A549 (cell line): ENCODE measurements around the gene DOCK1. TPM values are rescaled to one million over a fixed set of nuclear protein-coding genes. Genes with fewer than 3 reads are reported as not detected.

Experiments
- ATAC-seq, 2 experiments: fragments of 200-7000 bp in 1 of 2; fragments of >200 bp in 1 of 2; cut with Nextera tagmentation in 1 of 2; cut with Tn5 transposase in 1 of 2; 3 replicates each; pipeline versions ENCODE4 v1.8.0 to v1.9.1; 2018 to 2020; ENCODE audit warnings: mild to moderate bottlenecking in 1 of 2, moderate library complexity in 1 of 2
- CTCF ChIA-PET: fragments of 300-600 bp; sonication (Branson Sonifier 250); formaldehyde crosslinking; extraction: SDS; loops from one replicate; lab custom pipeline; 2021; ENCODE audit warnings: antibody characterized with exemption, inconsistent platforms; lab: Yijun Ruan, JAX
- POLR2A ChIA-PET: fragments of 350-600 bp; formaldehyde crosslinking; extraction: SDS; loops from one replicate; lab custom pipeline; 2021; ENCODE audit warnings: antibody characterized with exemption, inconsistent platforms; lab: Yijun Ruan, JAX
- DNase-seq, 2 experiments: peaks; one replicate each; pipeline versions ENCODE4 v3.0.0 to v3.0.0-alpha.2; 2011 to 2016; ENCODE audit warnings: low read depth in 1 of 2, low spot score in 1 of 2
- FAIRE-seq: peaks from 2 replicates; lab custom pipeline; 2011; peaks lifted over from hg19 to GRCh38; lab: Jason Lieb, UNC
- H3K27ac ChIP-seq, 2 experiments: fragments of >200 bp; sonication (Bioruptor Twin); formaldehyde crosslinking; 3 replicates each; pipeline ENCODE4 v1.5.1; 2016 to 2017
- H3K4me1 ChIP-seq: fragments of >200 bp; sonication (Bioruptor Twin); formaldehyde crosslinking; 3 replicates; pipeline ENCODE4 v1.6.1; 2016
- H3K4me2 ChIP-seq: fragments of >200 bp; sonication (Bioruptor Twin); formaldehyde crosslinking; 3 replicates; pipeline ENCODE4 v1.6.1; 2016
- H3K4me3 ChIP-seq: fragments of >200 bp; sonication (Bioruptor Twin); formaldehyde crosslinking; 3 replicates; pipeline ENCODE4 v1.5.1; 2016
- H3K9me3 ChIP-seq: fragments of >200 bp; sonication (Bioruptor Twin); formaldehyde crosslinking; 3 replicates; pipeline ENCODE4 v1.6.1; 2016
- CBX8 ChIP-seq: fragments of 200-600 bp; sonication (generic); IDR thresholded peaks from 2 replicates; pipeline ENCODE4 v1.6.1; 2016
- CEBPB ChIP-seq, 2 experiments: fragments of >200 bp in 1 of 2; sonication (Bioruptor Twin) in 1 of 2; formaldehyde crosslinking in 1 of 2; IDR thresholded peaks; 2 replicates each; pipeline ENCODE4 v1.6.1; 2012 to 2016
- ESRRA ChIP-seq: fragments of 150-350 bp; IDR thresholded peaks from 2 replicates; pipeline ENCODE4 v1.6.1; 2014; ENCODE audit warnings: mild to moderate bottlenecking, low read length, borderline replicate concordance
- FOSB ChIP-seq: fragments of 250-450 bp; sonication (Bioruptor Pico); IDR thresholded peaks from 2 replicates; pipeline ENCODE4 v1.5.0; 2020; ENCODE audit warnings: mild to moderate bottlenecking, moderate library complexity
- FOSL2 ChIP-seq, 2 experiments: fragments of 450-650 bp in 1 of 2; fragments of >200 bp in 1 of 2; sonication (Bioruptor Twin) in 1 of 2; formaldehyde crosslinking; IDR thresholded peaks; 2 replicates each; pipeline versions ENCODE4 v1.5.0 to v1.6.1; 2016 to 2020; ENCODE audit warnings: mild to moderate bottlenecking in 1 of 2, moderate library complexity in 1 of 2
- FOXS1 ChIP-seq: fragments of 250-450 bp; sonication (Bioruptor Pico); IDR thresholded peaks from 2 replicates; pipeline ENCODE4 v1.5.0; 2020; ENCODE audit warnings: mild to moderate bottlenecking, moderate library complexity
- HDAC2 ChIP-seq: fragments of 200-600 bp; sonication (generic); IDR thresholded peaks from 2 replicates; pipeline ENCODE4 v1.6.1; 2016
- HOXA7 ChIP-seq: fragments of 250-450 bp; sonication (Bioruptor Pico); IDR thresholded peaks from 2 replicates; pipeline ENCODE4 v1.5.0; 2020; ENCODE audit warnings: mild to moderate bottlenecking, moderate library complexity
- HOXB13 ChIP-seq: fragments of 250-450 bp; sonication (Bioruptor Pico); IDR thresholded peaks from 2 replicates; pipeline ENCODE4 v1.5.0; 2020; ENCODE audit warnings: low read depth, mild to moderate bottlenecking, moderate library complexity
- JUNB ChIP-seq: fragments of >200 bp; sonication (Bioruptor Twin); formaldehyde crosslinking; IDR thresholded peaks from 2 replicates; pipeline ENCODE4 v1.6.1; 2016
- KDM1A ChIP-seq: fragments of 200-600 bp; sonication (generic); IDR thresholded peaks from 2 replicates; pipeline ENCODE4 v1.6.1; 2016; ENCODE audit warnings: low read depth, mild to moderate bottlenecking
- KDM5A ChIP-seq: fragments of 200-600 bp; sonication (generic); IDR thresholded peaks from 2 replicates; pipeline ENCODE4 v1.6.1; 2016; ENCODE audit warnings: antibody characterized with exemption, mild to moderate bottlenecking
- NPAS2 ChIP-seq: fragments of 250-450 bp; sonication (Bioruptor Pico); IDR thresholded peaks from 2 replicates; pipeline ENCODE4 v1.8.0; 2022; ENCODE audit warnings: mild to moderate bottlenecking, moderate library complexity, borderline replicate concordance
- RAD21 ChIP-seq, 2 experiments: fragments of >200 bp in 1 of 2; sonication (Bioruptor Twin) in 1 of 2; formaldehyde crosslinking in 1 of 2; IDR thresholded peaks in 1 of 2; conservative IDR thresholded peaks in 1 of 2; 2 replicates in 1 of 2; 3 replicates in 1 of 2; pipeline ENCODE4 v1.6.1; 2012 to 2018; ENCODE audit warnings: inconsistent platforms in 1 of 2
- RCOR1 ChIP-seq: fragments of 150-350 bp; IDR thresholded peaks from 2 replicates; pipeline ENCODE4 v1.6.1; 2014; ENCODE audit warnings: antibody characterized with exemption, low read length, low read depth
- RFX5 ChIP-seq: fragments of 450-650 bp; IDR thresholded peaks from 2 replicates; pipeline ENCODE4 v1.7.1; 2014; ENCODE audit warnings: antibody characterized with exemption, mild to moderate bottlenecking, moderate library complexity
- TFCP2L1 ChIP-seq: fragments of 250-450 bp; sonication (Bioruptor Pico); IDR thresholded peaks from 2 replicates; pipeline ENCODE4 v1.5.0; 2021; ENCODE audit warnings: mild to moderate bottlenecking
- ZNF302 ChIP-seq: fragments of 250-450 bp; sonication (Bioruptor Pico); IDR thresholded peaks from 2 replicates; pipeline ENCODE4 v1.9.0; 2021; ENCODE audit warnings: inconsistent platforms, mild to moderate bottlenecking, moderate library complexity
- WGBS: methylation state at CpG from one replicate; pipeline ENCODE4 v1.1.6; 2017; ENCODE audit errors: missing lambda C conversion rate; 5-methylcytosine and 5-hydroxymethylcytosine counted together
- polyA plus RNA-seq, 4 experiments: library from polyadenylated mRNA; depleted of rRNA in 3 of 4; stranded (reverse); fragments of >200 nt; fragmentation: RNase III in 1 of 4; extraction: RNeasy Plus Mini Kit Qiagen cat#74134 plus additional on column Dnase treatment in 1 of 4; gene quantifications; 2 replicates in 3 of 4; 3 replicates in 1 of 4; pipeline ENCODE4 v1.2.3, GENCODE V29; 2011 to 2017
- TF ChIP-seq, protein P1 (sequence below): fragments of 250-450 bp; sonication (Bioruptor Pico); IDR thresholded peaks from 2 replicates; pipeline ENCODE4 v1.5.0; 2021; ENCODE audit warnings: mild to moderate bottlenecking, moderate library complexity, borderline replicate concordance
- TF ChIP-seq, protein P2 (sequence below): fragments of 150-350 bp; IDR thresholded peaks from 2 replicates; pipeline ENCODE4 v1.6.1; 2014; ENCODE audit warnings: low read depth, mild to moderate bottlenecking, low read length
- TF ChIP-seq, protein P3 (sequence below): fragments of >200 bp; sonication (Bioruptor Twin); formaldehyde crosslinking; IDR thresholded peaks from 2 replicates; pipeline ENCODE4 v1.6.1; 2016

DOCK1 gene
- polyA plus RNA-seq, 2 of the 4 experiments (the other 2 are of a cell fraction) = 22.6 to 28.2 TPM

DNA sequence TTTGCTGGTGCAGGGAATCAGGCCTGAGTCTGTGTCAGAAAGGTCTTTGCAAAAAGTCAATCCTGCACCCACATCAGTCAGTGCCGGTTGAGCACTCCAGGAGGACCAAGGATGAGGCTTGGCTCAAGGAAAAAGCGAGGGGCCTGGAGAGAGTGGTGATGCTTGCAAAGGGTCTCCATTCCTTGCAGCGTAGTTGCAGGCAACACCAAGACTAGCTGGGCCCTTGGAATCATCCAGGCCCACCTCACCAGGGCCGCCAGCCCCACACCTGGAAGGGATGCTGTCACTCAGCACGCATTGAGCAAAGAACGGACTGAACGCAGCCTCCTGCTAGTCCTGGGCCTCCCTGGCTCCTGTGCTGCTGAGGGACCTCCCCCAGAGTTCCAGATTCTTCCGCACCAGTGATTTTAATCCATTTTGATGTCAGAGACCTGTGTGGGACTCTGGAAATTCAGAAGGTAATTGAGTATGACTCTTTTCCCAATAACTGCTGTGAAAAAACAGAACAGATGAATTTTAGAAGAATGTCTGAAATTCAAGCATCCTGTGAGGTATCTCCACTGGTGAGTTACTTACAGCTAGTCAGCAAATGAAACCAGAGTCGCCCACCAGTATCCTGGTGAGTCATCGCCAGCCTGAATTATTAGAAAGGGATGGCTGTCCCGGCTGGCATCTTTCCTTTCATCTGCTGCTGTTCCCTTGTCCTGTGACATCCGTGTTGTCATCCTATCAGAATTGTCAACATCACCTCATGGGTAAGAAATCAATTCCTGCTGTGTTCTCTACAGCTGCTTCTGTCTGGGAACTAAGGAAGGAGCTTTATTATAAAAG lies 493.1 kb downstream of the DOCK1 start:
- DNase-seq (no peak), FAIRE-seq (no peak)
- POLR2A ChIA-PET = no interaction called here
- CTCF ChIA-PET = no interaction called here
- H3K4me2 ChIP-seq = no peak overlapping the region
- no peaks in the 10 kb centered on the region for H3K4me1 ChIP-seq
- no peak overlapping the region for H3K27ac ChIP-seq
- no peak overlapping the region for H3K4me3 ChIP-seq
- TF ChIP-seq HOXB13 = no peak
- no peak for TF ChIP-seq NPAS2 (CRISPR knock-in tag)
- TF ChIP-seq CBX8 = no peak
- TF ChIP-seq, protein P1, sequence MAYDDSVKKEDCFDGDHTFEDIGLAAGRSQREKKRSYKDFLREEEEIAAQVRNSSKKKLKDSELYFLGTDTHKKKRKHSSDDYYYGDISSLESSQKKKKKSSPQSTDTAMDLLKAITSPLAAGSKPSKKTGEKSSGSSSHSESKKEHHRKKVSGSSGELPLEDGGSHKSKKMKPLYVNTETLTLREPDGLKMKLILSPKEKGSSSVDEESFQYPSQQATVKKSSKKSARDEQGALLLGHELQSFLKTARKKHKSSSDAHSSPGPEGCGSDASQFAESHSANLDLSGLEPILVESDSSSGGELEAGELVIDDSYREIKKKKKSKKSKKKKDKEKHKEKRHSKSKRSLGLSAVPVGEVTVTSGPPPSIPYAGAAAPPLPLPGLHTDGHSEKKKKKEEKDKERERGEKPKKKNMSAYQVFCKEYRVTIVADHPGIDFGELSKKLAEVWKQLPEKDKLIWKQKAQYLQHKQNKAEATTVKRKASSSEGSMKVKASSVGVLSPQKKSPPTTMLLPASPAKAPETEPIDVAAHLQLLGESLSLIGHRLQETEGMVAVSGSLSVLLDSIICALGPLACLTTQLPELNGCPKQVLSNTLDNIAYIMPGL = no peak
- TF ChIP-seq RFX5 = no peak
- no peak for TF ChIP-seq TFCP2L1 (CRISPR knock-in tag)
- TF ChIP-seq, protein P2, sequence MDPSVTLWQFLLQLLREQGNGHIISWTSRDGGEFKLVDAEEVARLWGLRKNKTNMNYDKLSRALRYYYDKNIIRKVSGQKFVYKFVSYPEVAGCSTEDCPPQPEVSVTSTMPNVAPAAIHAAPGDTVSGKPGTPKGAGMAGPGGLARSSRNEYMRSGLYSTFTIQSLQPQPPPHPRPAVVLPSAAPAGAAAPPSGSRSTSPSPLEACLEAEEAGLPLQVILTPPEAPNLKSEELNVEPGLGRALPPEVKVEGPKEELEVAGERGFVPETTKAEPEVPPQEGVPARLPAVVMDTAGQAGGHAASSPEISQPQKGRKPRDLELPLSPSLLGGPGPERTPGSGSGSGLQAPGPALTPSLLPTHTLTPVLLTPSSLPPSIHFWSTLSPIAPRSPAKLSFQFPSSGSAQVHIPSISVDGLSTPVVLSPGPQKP = no peak
- no peak for TF ChIP-seq JUNB
- TF ChIP-seq FOSB = no peak
- no peak for TF ChIP-seq HDAC2
- TF ChIP-seq KDM1A = no peak
- TF ChIP-seq FOXS1 (CRISPR knock-in tag) = no peak
- TF ChIP-seq ESRRA = no peak
- TF ChIP-seq HOXA7 (CRISPR knock-in tag) = no peak
- TF ChIP-seq ZNF302 (CRISPR knock-in tag) = no peak
- TF ChIP-seq RAD21 (conservative IDR thresholded peaks at IDR 0.05 in 1 of 2, IDR thresholded peaks at IDR 0.05 in 1 of 2) = no peak
- TF ChIP-seq, protein P3, sequence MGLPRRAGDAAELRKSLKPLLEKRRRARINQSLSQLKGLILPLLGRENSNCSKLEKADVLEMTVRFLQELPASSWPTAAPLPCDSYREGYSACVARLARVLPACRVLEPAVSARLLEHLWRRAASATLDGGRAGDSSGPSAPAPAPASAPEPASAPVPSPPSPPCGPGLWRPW = no peak
- TF ChIP-seq KDM5A = no peak
- TF ChIP-seq, all 56 proteins: peak for 0
- WGBS = 72% methylated on average over 12 of the region's 12 CpGs
- H3K9me3 ChIP-seq = no peaks in the 10 kb centered on the region
- no peak for ATAC-seq

DNA sequence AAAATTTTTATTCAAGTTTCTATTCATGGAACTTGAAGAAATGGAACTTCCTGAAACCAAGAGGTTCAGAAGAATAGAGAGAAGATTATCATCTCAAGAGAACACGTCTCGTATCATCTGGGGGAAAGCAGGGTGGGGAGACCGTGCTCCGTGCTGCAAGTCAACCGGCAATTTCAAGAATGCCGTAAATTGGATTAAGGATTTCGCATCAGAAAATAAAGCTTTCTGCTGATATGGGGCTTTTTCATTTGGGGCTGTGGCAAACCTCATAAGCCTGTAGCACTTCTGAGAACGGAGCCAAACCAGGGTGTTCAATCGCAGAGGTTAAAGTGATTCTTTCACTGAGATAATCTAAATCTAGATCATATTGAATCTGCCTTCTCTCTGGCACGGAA lies 493.7 kb downstream of the DOCK1 start:
- no peak for DNase-seq
- POLR2A ChIA-PET = no interaction called here
- Histone ChIP-seq H3K9me3 (no peaks in the 10 kb centered on the region), H3K27ac (no peak overlapping the region), H3K4me1 (no peaks in the 10 kb centered on the region), H3K4me2 (no peak overlapping the region), H3K4me3 (no peak overlapping the region)
- no peak for ATAC-seq
- 93% methylated on average over 10 of the region's 10 CpGs for WGBS
- no peak for FAIRE-seq
- TF ChIP-seq CEBPB (IDR thresholded peaks at IDR 0.05) = no peak
- TF ChIP-seq RCOR1 = no peak
- no peak for TF ChIP-seq FOSL2 (IDR thresholded peaks at IDR 0.05)
- TF ChIP-seq FOSL2 (CRISPR knock-in tag; IDR thresholded peaks at IDR 0.05) = no peak
- TF ChIP-seq NPAS2 (CRISPR knock-in tag) = no peak
- no peak for TF ChIP-seq RFX5
- TF ChIP-seq ZNF302 (CRISPR knock-in tag) = no peak
- CTCF ChIA-PET = no interaction called here
